ENCODE results near the gene TMEM232. TPM values are rescaled to one million over a fixed set of nuclear protein-coding genes. Genes with fewer than 3 reads are reported as not detected.

TMEM232 gene
- total RNA-seq, 1 donor: 1.4 TPM

- Histone ChIP-seq H3K36me3 (ENCODE audit: insufficient read depth, low read length) (no peaks in the 10 kb centered on the region), H4K20me1 (ENCODE audit: insufficient read depth, low read length) (no peaks in the 10 kb centered on the region), H3K4me2 (ENCODE audit: insufficient read depth, low read length) (no peak overlapping the region), H3K27ac (ENCODE audit: low read depth, low read length) (no peak overlapping the region), H3K27me3 (ENCODE audit: insufficient read depth, low read length) (no peaks in the 10 kb centered on the region), H3K4me3 (ENCODE audit: insufficient read depth, low read length) (no peak overlapping the region), H3K4me1 (ENCODE audit: insufficient read depth, low read length) (no peaks in the 10 kb centered on the region), H3K79me2 (ENCODE audit: insufficient read depth, low read length) (no peaks in the 10 kb centered on the region), H2AFZ (ENCODE audit: low read length) (no peak overlapping the region), H3K9me3 (ENCODE audit: low read depth, low read length) (no peaks in the 10 kb centered on the region)
- no peak for DNase-seq (ENCODE audit: insufficient read length, low spot score, missing footprints)
- no peak for TF ChIP-seq CTCF (IDR thresholded peaks at IDR 0.05; ENCODE audit: extremely low read depth, low read depth, low read length)
These were observed 209.1 kb downstream of the TMEM232 start for GRCh38 chr5:110517396-110517795.

- no peak overlapping the region for H3K27ac ChIP-seq (ENCODE audit: low read depth, low read length)
- no peak for TF ChIP-seq CTCF (IDR thresholded peaks at IDR 0.05; ENCODE audit: extremely low read depth, low read depth, low read length)
- H3K27me3 ChIP-seq (ENCODE audit: insufficient read depth, low read length): no peaks in the 10 kb centered on the region
- H3K4me1 ChIP-seq (ENCODE audit: insufficient read depth, low read length): no peaks in the 10 kb centered on the region
- H3K9me3 ChIP-seq (ENCODE audit: low read depth, low read length): no peaks in the 10 kb centered on the region
- DNase-seq (ENCODE audit: insufficient read length, low spot score, missing footprints): no peak
- H2AFZ ChIP-seq (ENCODE audit: low read length): no peak overlapping the region
- H4K20me1 ChIP-seq (ENCODE audit: insufficient read depth, low read length): no peaks in the 10 kb centered on the region
- no peak overlapping the region for H3K4me2 ChIP-seq (ENCODE audit: insufficient read depth, low read length)
- H3K36me3 ChIP-seq (ENCODE audit: insufficient read depth, low read length): no peaks in the 10 kb centered on the region
- no peaks in the 10 kb centered on the region for H3K79me2 ChIP-seq (ENCODE audit: insufficient read depth, low read length)
- no peak overlapping the region for H3K4me3 ChIP-seq (ENCODE audit: insufficient read depth, low read length)
These were observed 212.4 kb downstream of the TMEM232 start for GRCh38 chr5:110514030-110514429.

- TF ChIP-seq CTCF (IDR thresholded peaks at IDR 0.05; ENCODE audit: extremely low read depth, low read depth, low read length): no peak
- no peaks in the 10 kb centered on the region for H3K79me2 ChIP-seq (ENCODE audit: insufficient read depth, low read length)
- no peaks in the 10 kb centered on the region for H3K9me3 ChIP-seq (ENCODE audit: low read depth, low read length)
- DNase-seq (ENCODE audit: insufficient read length, low spot score, missing footprints): no peak
- H2AFZ ChIP-seq (ENCODE audit: low read length): no peak overlapping the region
- no peak overlapping the region for H3K4me3 ChIP-seq (ENCODE audit: insufficient read depth, low read length)
- H3K4me1 ChIP-seq (ENCODE audit: insufficient read depth, low read length): no peaks in the 10 kb centered on the region
- H4K20me1 ChIP-seq (ENCODE audit: insufficient read depth, low read length): no peaks in the 10 kb centered on the region
- H3K4me2 ChIP-seq (ENCODE audit: insufficient read depth, low read length): no peak overlapping the region
- H3K27ac ChIP-seq (ENCODE audit: low read depth, low read length): no peak overlapping the region
- H3K27me3 ChIP-seq (ENCODE audit: insufficient read depth, low read length): no peaks in the 10 kb centered on the region
- no peaks in the 10 kb centered on the region for H3K36me3 ChIP-seq (ENCODE audit: insufficient read depth, low read length)
These were observed 214.2 kb downstream of the TMEM232 start for GRCh38 chr5:110512266-110512665.

- no peaks in the 10 kb centered on the region for H3K9me3 ChIP-seq (ENCODE audit: low read depth, low read length)
- H3K79me2 ChIP-seq (ENCODE audit: insufficient read depth, low read length): no peaks in the 10 kb centered on the region
- no peaks in the 10 kb centered on the region for H4K20me1 ChIP-seq (ENCODE audit: insufficient read depth, low read length)
- no peaks in the 10 kb centered on the region for H3K27me3 ChIP-seq (ENCODE audit: insufficient read depth, low read length)
- TF ChIP-seq CTCF (IDR thresholded peaks at IDR 0.05; ENCODE audit: extremely low read depth, low read depth, low read length): no peak
- no peaks in the 10 kb centered on the region for H3K36me3 ChIP-seq (ENCODE audit: insufficient read depth, low read length)
- H3K27ac ChIP-seq (ENCODE audit: low read depth, low read length): no peak overlapping the region
- no peak overlapping the region for H3K4me3 ChIP-seq (ENCODE audit: insufficient read depth, low read length)
- no peaks in the 10 kb centered on the region for H3K4me1 ChIP-seq (ENCODE audit: insufficient read depth, low read length)
- no peak overlapping the region for H2AFZ ChIP-seq (ENCODE audit: low read length)
- H3K4me2 ChIP-seq (ENCODE audit: insufficient read depth, low read length): no peak overlapping the region
- DNase-seq (ENCODE audit: insufficient read length, low spot score, missing footprints): no peak
These were observed 216.3 kb downstream of the TMEM232 start for GRCh38 chr5:110510146-110510545.

Measured in osteoblast (primary cell).